Effector memory CD4-positive, alpha-beta T cell (primary cell): Measurements from ENCODE around the gene PIGL.
"Not testable (repeated sequence)": the region's sequence is repeated elsewhere in the genome, so short reads cannot be mapped to it uniquely, and the experiment has no call there.

Source experiments
- DNase-seq, 3 donors: peaks; one replicate each; pipeline ENCODE4 v3.0.0-alpha.2; 2020
- H3K27ac ChIP-seq: 2 replicates; pipeline ENCODE4 v1.7.0; 2013; ENCODE audit warnings: mild to moderate bottlenecking, low read length, moderate library complexity; ENCODE audit not compliant: insufficient read depth, poor library complexity, severe bottlenecking
- H3K27me3 ChIP-seq: replicated peaks from 2 replicates; pipeline ENCODE4 v1.7.0; 2013; ENCODE audit warnings: mild to moderate bottlenecking, low read length; ENCODE audit not compliant: insufficient read depth, control insufficient read depth, poor library complexity, severe bottlenecking
- H3K36me3 ChIP-seq: 2 replicates; pipeline ENCODE4 v1.7.0; 2013; ENCODE audit warnings: mild to moderate bottlenecking, low read length, moderate library complexity; ENCODE audit not compliant: control insufficient read depth, insufficient read depth
- H3K4me1 ChIP-seq: 2 replicates; pipeline ENCODE4 v1.7.0; 2013; ENCODE audit warnings: low read length, mild to moderate bottlenecking; ENCODE audit not compliant: control insufficient read depth, insufficient read depth, poor library complexity, severe bottlenecking
- H3K4me3 ChIP-seq: 2 replicates; pipeline ENCODE4 v1.7.0; 2013; ENCODE audit warnings: low read length, low read depth, mild to moderate bottlenecking; ENCODE audit not compliant: insufficient read depth, poor library complexity, severe bottlenecking
- H3K9me3 ChIP-seq: 2 replicates; pipeline ENCODE4 v1.7.0; 2013; ENCODE audit warnings: mild to moderate bottlenecking, low read length, moderate library complexity; ENCODE audit not compliant: control insufficient read depth

PIGL gene

GRCh38 chr17:16215965-16216316 is 1.1 kb upstream of the PIGL start:
- H3K9me3 ChIP-seq: no peaks in the 10 kb centered on the region
- H3K4me1 ChIP-seq: peaks cover 3% of the 10 kb centered on the region
- H3K36me3 ChIP-seq: peaks cover 5% of the 10 kb centered on the region
- no peaks in the 10 kb centered on the region for H3K27me3 ChIP-seq
- H3K27ac ChIP-seq: peak overlapping the region; percentile 82
- DNase-seq: peak in 1 of 3 donors; percentile 10
- peak overlapping the region; percentile 91 for H3K4me3 ChIP-seq

DNA sequence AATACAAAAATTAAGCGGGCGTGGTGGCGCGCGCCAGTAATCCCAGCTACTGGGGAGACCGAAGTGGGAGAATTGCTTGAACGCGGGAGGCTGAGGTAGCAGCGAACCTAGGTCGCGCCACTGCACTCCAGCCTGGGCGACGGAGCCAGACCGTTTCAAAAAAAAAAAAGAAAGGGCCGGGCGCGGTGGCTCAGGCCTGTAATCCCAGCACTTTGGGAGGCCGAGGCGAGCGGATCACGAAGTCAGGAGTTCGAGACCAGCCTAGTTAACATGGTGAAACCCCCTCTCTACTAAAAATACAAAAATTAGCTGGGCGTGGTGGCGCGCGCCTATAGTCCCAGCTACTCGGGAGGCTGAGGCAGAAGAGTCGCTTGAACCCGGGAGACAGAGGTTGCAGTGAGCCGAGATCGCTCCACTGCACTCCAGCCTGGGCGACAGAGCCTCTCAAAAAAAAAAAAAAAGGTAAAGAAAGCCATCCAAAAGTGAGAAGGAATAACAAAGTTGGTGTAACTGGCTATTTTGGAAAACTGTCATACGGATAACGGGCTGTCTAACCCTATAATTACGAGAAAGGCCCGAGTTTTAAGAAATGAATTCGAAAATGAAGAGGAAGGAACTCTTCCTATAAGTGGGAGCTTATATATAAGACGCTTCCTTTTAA is 539 bp upstream of the PIGL start:
- H3K9me3 ChIP-seq, H3K4me1 ChIP-seq, H3K36me3 ChIP-seq, DNase-seq, H3K27me3 ChIP-seq: not testable (repeated sequence)
- peak overlapping the region; percentile 91 for H3K4me3 ChIP-seq
- H3K27ac ChIP-seq: peak overlapping the region; percentile 82

- DNase-seq: no peak
- H3K27me3 ChIP-seq: no peaks in the 10 kb centered on the region
- H3K4me3 ChIP-seq: no peak overlapping the region
- H3K36me3 ChIP-seq: peaks cover 5% of the 10 kb centered on the region
- H3K9me3 ChIP-seq: no peaks in the 10 kb centered on the region
- no peak overlapping the region for H3K27ac ChIP-seq
- H3K4me1 ChIP-seq: no peaks in the 10 kb centered on the region
Observed at GRCh38 chr17:16222406-16222805, 5.4 kb downstream of the PIGL start.

GRCh38 chr17:16229912-16230561 is 13.0 kb downstream of the PIGL start:
- H3K4me1 ChIP-seq, H3K9me3 ChIP-seq, H3K27me3 ChIP-seq, H3K4me3 ChIP-seq, DNase-seq, H3K36me3 ChIP-seq, H3K27ac ChIP-seq: not testable (repeated sequence)

GRCh38 chr17:16232391-16232790 is 15.4 kb downstream of the PIGL start:
- Histone ChIP-seq H3K4me1 (peaks cover 6% of the 10 kb centered on the region), H3K9me3 (no peaks in the 10 kb centered on the region)

GRCh38 chr17:16239931-16240330 is 22.9 kb downstream of the PIGL start:
- no peaks in the 10 kb centered on the region for H3K27me3 ChIP-seq
- H3K27ac ChIP-seq: no peak overlapping the region
- H3K4me1 ChIP-seq: no peaks in the 10 kb centered on the region
- DNase-seq: no peak
- no peak overlapping the region for H3K4me3 ChIP-seq
- H3K9me3 ChIP-seq: no peaks in the 10 kb centered on the region
- H3K36me3 ChIP-seq: no peaks in the 10 kb centered on the region

More at GRCh38 chr17:16232391-16232790, 15.4 kb downstream of the PIGL start:
- DNase-seq: no peak
- H3K36me3 ChIP-seq: no peaks in the 10 kb centered on the region
- H3K4me3 ChIP-seq: no peak overlapping the region
- H3K27ac ChIP-seq: no peak overlapping the region
- no peaks in the 10 kb centered on the region for H3K27me3 ChIP-seq

GRCh38 chr17:16241906-16242399 is 24.9 kb downstream of the PIGL start:
- no peak for DNase-seq
- Histone ChIP-seq H3K27ac (no peak overlapping the region), H3K4me3 (no peak overlapping the region), H3K36me3 (no peaks in the 10 kb centered on the region), H3K4me1 (no peaks in the 10 kb centered on the region), H3K27me3 (no peaks in the 10 kb centered on the region), H3K9me3 (no peaks in the 10 kb centered on the region)

DNA sequence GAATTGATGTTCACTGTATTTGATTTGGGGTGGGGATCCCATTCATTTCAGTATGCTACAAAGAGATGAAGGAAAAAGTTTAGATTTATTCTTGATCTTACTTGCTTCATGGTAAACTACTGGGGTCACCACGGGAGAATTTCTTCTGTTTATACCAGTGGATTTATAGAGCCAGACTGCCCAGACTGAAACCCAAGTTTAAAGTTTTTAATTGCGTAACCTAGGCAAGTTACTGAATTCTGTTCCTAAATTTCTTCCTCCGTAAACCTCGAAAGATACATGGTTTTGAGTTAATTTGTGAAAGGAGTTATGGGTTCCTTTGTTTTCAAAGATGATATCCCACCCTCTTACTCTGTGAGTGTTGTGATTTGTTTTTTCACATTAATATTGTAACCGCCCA is 26.4 kb downstream of the PIGL start:
- H3K4me3 ChIP-seq: no peak overlapping the region
- H3K4me1 ChIP-seq: no peaks in the 10 kb centered on the region
- H3K27me3 ChIP-seq: no peaks in the 10 kb centered on the region
- no peak for DNase-seq
- no peaks in the 10 kb centered on the region for H3K36me3 ChIP-seq
- no peak overlapping the region for H3K27ac ChIP-seq
- no peaks in the 10 kb centered on the region for H3K9me3 ChIP-seq

GRCh38 chr17:16243801-16244567 is 27.0 kb downstream of the PIGL start:
- H3K36me3 ChIP-seq: no peaks in the 10 kb centered on the region
- H3K27me3 ChIP-seq: no peaks in the 10 kb centered on the region
- H3K4me1 ChIP-seq: no peaks in the 10 kb centered on the region
- no peak overlapping the region for H3K4me3 ChIP-seq
- H3K27ac ChIP-seq: no peak overlapping the region
- DNase-seq: no peak
- H3K9me3 ChIP-seq: no peaks in the 10 kb centered on the region

DNA sequence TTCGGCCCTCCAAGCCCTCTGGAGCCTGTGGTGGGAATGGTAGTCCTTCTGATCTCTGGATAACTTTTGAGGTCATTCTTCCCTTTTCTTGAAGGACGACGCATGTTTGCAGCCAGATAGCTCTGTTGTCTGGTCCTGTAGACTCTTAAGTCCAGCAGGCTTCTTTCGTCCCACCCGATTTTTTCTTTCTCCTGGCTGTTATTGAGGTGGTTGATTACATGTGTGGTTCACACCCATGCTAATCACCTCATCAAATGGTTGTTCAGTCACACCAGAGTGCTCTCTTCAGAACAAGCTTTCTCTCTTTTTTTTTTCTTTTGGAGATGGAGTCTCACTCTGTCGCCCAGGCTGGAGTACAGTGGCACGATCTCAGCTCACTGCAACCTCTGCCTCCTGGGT is 30.6 kb downstream of the PIGL start:
- H3K4me1 ChIP-seq: no peaks in the 10 kb centered on the region
- H3K27ac ChIP-seq: no peak overlapping the region
- DNase-seq: no peak
- no peaks in the 10 kb centered on the region for H3K36me3 ChIP-seq
- no peaks in the 10 kb centered on the region for H3K9me3 ChIP-seq
- H3K4me3 ChIP-seq: no peak overlapping the region
- H3K27me3 ChIP-seq: no peaks in the 10 kb centered on the region
